OCI-LY3 (cell line): ENCODE data around the gene GDF2.

ENCODE experiments used
- CTCF ChIP-seq: fragments of 200-600, 300-600 bp; sonication (generic); IDR thresholded peaks from 2 replicates; pipeline ENCODE4 v1.5.1; 2014; ENCODE audit warnings: antibody characterized with exemption, low read length, low read depth
- EZH2phosphoT487 ChIP-seq: fragments of 200-600 bp; shearing (Covaris generic); IDR thresholded peaks from 2 replicates; pipeline ENCODE4 v1.6.1; 2018; ENCODE audit warnings: antibody characterized with exemption, mixed run types, low read depth

GRCh38 chr10:47300429-47300931 lies 21.8 kb upstream of the GDF2 start:
- TF ChIP-seq CTCF: no peak
- no peak for TF ChIP-seq EZH2phosphoT487
